HCT116 (cell line): ENCODE measurements around the gene COLEC11. TPM values are rescaled to one million over a fixed set of nuclear protein-coding genes. Genes with fewer than 3 reads are reported as not detected.
"Not testable (repeated sequence)": the region's sequence is repeated elsewhere in the genome, so short reads cannot be mapped to it uniquely, and the experiment has no call there.

Experiments used
- ATAC-seq: fragments of 200-7000 bp; cut with Tn5 transposase; 2 replicates; pipeline ENCODE4 v1.9.1; 2020; ENCODE audit warnings: mild to moderate bottlenecking, moderate library complexity
- BruUV-seq: library from RNA; stranded (reverse); fragments of 400-500 nt; replicated peaks from 2 replicates; lab custom pipeline; 2021; lab: Mats Ljungman, UMichigan
- CTCF ChIA-PET: fragments of 300-600 bp; sonication (Branson Sonifier 250); formaldehyde crosslinking; loops from one replicate; lab custom pipeline; 2021; ENCODE audit warnings: antibody characterized with exemption; lab: Charles Lee
- POLR2A ChIA-PET: fragments of 300-600, 350-600 bp; sonication (Branson Sonifier 250); formaldehyde crosslinking; loops from one replicate; lab custom pipeline; 2021; ENCODE audit warnings: antibody characterized with exemption; lab: Charles Lee
- RAD21 ChIA-PET, 2 experiments: fragments of 300-600 bp; sonication (Branson Sonifier 250); formaldehyde crosslinking; loops; one replicate each; lab custom pipeline; 2023; ENCODE audit warnings: low total read pairs in 2 of 2; ENCODE audit not compliant: uncharacterized antibody in 2 of 2, unreplicated experiment in 2 of 2, low non-redundant PET in 1 of 2; lab: Charles Lee
- DNase-seq: peaks from one replicate; pipeline ENCODE4 v3.0.0-alpha.2; 2010; ENCODE audit warnings: low read depth, low spot score
- H2AFZ ChIP-seq: fragments of 200-600 bp; shearing (Covaris generic), sonication (generic); 2 replicates; pipeline ENCODE4 v1.6.1; 2017; ENCODE audit warnings: low read depth, mixed run types, mixed read lengths, antibody characterized with exemption, low read length; ENCODE audit not compliant: poor library complexity, severe bottlenecking
- H3K27ac ChIP-seq: 2 replicates; pipeline ENCODE4 v1.5.1; 2012; ENCODE audit warnings: low read depth, low read length
- H3K27me3 ChIP-seq: fragments of 200-600 bp; sonication (generic); 2 replicates; pipeline ENCODE4 v1.6.1; 2016; ENCODE audit warnings: mixed run types, low read length, mixed read lengths; ENCODE audit not compliant: insufficient read depth
- H3K36me3 ChIP-seq, 2 experiments: fragments of 200-500 bp in 1 of 2; fragments of 200-600 bp in 1 of 2; sonication (Bioruptor generic) in 1 of 2; sonication (generic) in 1 of 2; 2 replicates each; pipeline versions ENCODE4 v1.5.1 to v1.6.1; 2014 to 2016; ENCODE audit warnings: low read length in 2 of 2, inconsistent platforms in 1 of 2, mixed read lengths in 1 of 2, mixed run types in 1 of 2; ENCODE audit not compliant: insufficient read depth in 2 of 2, control insufficient read depth in 1 of 2
- H3K4me1 ChIP-seq, 2 experiments: fragments of 200-600 bp in 1 of 2; sonication (generic) in 1 of 2; 2 replicates each; pipeline versions ENCODE4 v1.5.1 to v1.6.1; 2012 to 2017; ENCODE audit warnings: low read length in 2 of 2, inconsistent platforms in 1 of 2, mild to moderate bottlenecking in 1 of 2, mixed read lengths in 1 of 2, mixed run types in 1 of 2, moderate library complexity in 1 of 2; ENCODE audit not compliant: insufficient read depth in 2 of 2, control insufficient read depth in 1 of 2
- H3K4me2 ChIP-seq: fragments of 200-600 bp; sonication (generic); 2 replicates; pipeline ENCODE4 v1.6.1; 2017; ENCODE audit warnings: mixed run types, low read length, mixed read lengths
- H3K4me3 ChIP-seq, 2 experiments: fragments of 200-600 bp in 1 of 2; sonication (generic) in 1 of 2; replicated peaks in 1 of 2; 2 replicates each; pipeline ENCODE4 v1.5.1; 2011 to 2016; ENCODE audit warnings: low read length in 2 of 2, control low read depth in 1 of 2, low read depth in 1 of 2, mild to moderate bottlenecking in 1 of 2, mixed read lengths in 1 of 2, mixed run types in 1 of 2
- H3K79me2 ChIP-seq: fragments of 200-600 bp; sonication (generic); 2 replicates; pipeline ENCODE4 v1.6.1; 2017; ENCODE audit warnings: mild to moderate bottlenecking, mixed run types, low read length, moderate library complexity, mixed read lengths; ENCODE audit not compliant: insufficient read depth
- H3K9ac ChIP-seq: fragments of 200-600 bp; sonication (generic); 2 replicates; pipeline ENCODE4 v1.6.1; 2016; ENCODE audit warnings: low read length, mixed read lengths
- H3K9me2 ChIP-seq: fragments of 200-600 bp; sonication (generic), shearing (Covaris generic); 2 replicates; pipeline ENCODE4 v1.6.1; 2017; ENCODE audit warnings: mixed run types, mild to moderate bottlenecking, moderate library complexity; ENCODE audit not compliant: insufficient read depth
- H3K9me3 ChIP-seq, 2 experiments: fragments of 200-500 bp in 1 of 2; fragments of 200-600 bp in 1 of 2; sonication (Bioruptor generic) in 1 of 2; sonication (generic) in 1 of 2; 2 replicates each; pipeline ENCODE4 v1.6.1; 2014 to 2017; ENCODE audit warnings: low read length in 2 of 2, mixed read lengths in 2 of 2, inconsistent platforms in 1 of 2, low read depth in 1 of 2, mild to moderate bottlenecking in 1 of 2, mixed run types in 1 of 2, moderate library complexity in 1 of 2; ENCODE audit not compliant: control insufficient read depth in 1 of 2, insufficient read depth in 1 of 2
- H4K20me1 ChIP-seq: fragments of 200-600 bp; sonication (generic), shearing (Covaris generic); 2 replicates; pipeline ENCODE4 v1.6.1; 2017; ENCODE audit warnings: mixed run types, mild to moderate bottlenecking, moderate library complexity; ENCODE audit not compliant: insufficient read depth
- ATF3 ChIP-seq: IDR thresholded peaks from 2 replicates; pipeline ENCODE4 v1.6.1; 2012
- EGR1 ChIP-seq: IDR thresholded peaks from 2 replicates; pipeline ENCODE4 v1.6.1; 2012; ENCODE audit warnings: low read depth
- FOSL1 ChIP-seq: IDR thresholded peaks from 2 replicates; pipeline ENCODE4 v1.6.1; 2012; ENCODE audit warnings: low read depth
- ZFX ChIP-seq: fragments of 450-650 bp; IDR thresholded peaks from 2 replicates; pipeline ENCODE4 v1.6.1; 2017
- intact Hi-C: fragments of 100-400 bp; cut with micrococcal nuclease; formaldehyde crosslinking; loops from 2 replicates; pipeline ENCODE4 v1.10.0; 2022
- total RNA-seq: library from RNA; stranded (reverse); gene quantifications from one replicate; pipeline ENCODE4 v1.2.1, GENCODE V29; 2021; ENCODE audit not compliant: unreplicated experiment

COLEC11 gene
- total RNA-seq, 1 experiment from 2014 or later, result 0.15 TPM

- Histone ChIP-seq H3K4me1 (peaks cover 5 to 27% of the 10 kb centered on the region in 2 experiments; a peak in 3 of 4 replicates), H4K20me1 (peaks cover 32% of the 10 kb centered on the region; the same call in 1 of the 2 replicates), H3K36me3 (peaks cover 41 to 49% of the 10 kb centered on the region in 2 experiments), H3K4me3 (peak overlapping the region; percentile 88 to 95), H3K9me3 (no peaks in the 10 kb centered on the region), H2AFZ (no peak overlapping the region), H3K79me2 (peaks cover 56% of the 10 kb centered on the region), H3K9me2 (no peaks in the 10 kb centered on the region), H3K9ac (peak overlapping the region; percentile 97), H3K27me3 (no peaks in the 10 kb centered on the region), H3K27ac (peak overlapping the region; percentile 76), H3K4me2 (peak overlapping the region; percentile 77)
- ChIA-PET RAD21 (no interaction called here), CTCF (no interaction called here), POLR2A (no interaction called here)
- BruUV-seq, result no TSS peak
- TF ChIP-seq FOSL1, result no peak
- no peak for TF ChIP-seq EGR1
- TF ChIP-seq ATF3, result no peak
- peak; percentile 75 for TF ChIP-seq ZFX
- DNase-seq, result no peak
- intact Hi-C loops, result loop anchor here (1.0 kb wide), 1 partner anchor 17 kb away; the partner anchor contains the start of gene RNASEH1
- ATAC-seq, result peak; percentile 56
These were observed 19.2 kb upstream of the COLEC11 start for GRCh38 chr2:3575534-3576262.

GRCh38 chr2:3576263-3576630 lies 18.7 kb upstream of the COLEC11 start:
- RAD21 ChIA-PET, intact Hi-C loops, CTCF ChIA-PET, ATAC-seq, H2AFZ ChIP-seq, H3K9me2 ChIP-seq, POLR2A ChIA-PET, DNase-seq, H3K27me3 ChIP-seq, BruUV-seq, H3K9me3 ChIP-seq: not testable (repeated sequence)
- peak overlapping the region; percentile 77 for H3K4me2 ChIP-seq
- peaks cover 62% of the 10 kb centered on the region for H3K79me2 ChIP-seq
- peaks cover 37% of the 10 kb centered on the region; the same call in 1 of the 2 replicates for H4K20me1 ChIP-seq
- H3K27ac ChIP-seq, result peak overlapping the region; percentile 76
- peak overlapping the region; percentile 97 for H3K9ac ChIP-seq
- peaks cover 46 to 54% of the 10 kb centered on the region in 2 experiments for H3K36me3 ChIP-seq
- peaks cover 5 to 27% of the 10 kb centered on the region in 2 experiments; a peak in 3 of 4 replicates for H3K4me1 ChIP-seq
- peak overlapping the region; percentile 88 to 95 for H3K4me3 ChIP-seq
